Adrenal gland (tissue), 12 donors: Measurements from ENCODE around the gene ZNF385A. TPM values are rescaled to one million over a fixed set of nuclear protein-coding genes. Genes with fewer than 3 reads are reported as not detected.

Experiments
- DNase-seq, 7 donors: peaks; one replicate each; pipeline ENCODE4 v3.0.0-alpha.2; 2019 to 2020
- H3K27ac ChIP-seq, 5 donors: fragments of 200-600 bp; sonication (generic) in 4 of 5; 1 replicate in 3 of 5; 2 replicates in 2 of 5; pipeline versions ENCODE4 v1.5.1 to v1.8.0; 2016 to 2020; ENCODE audit warnings: mild to moderate bottlenecking in 1 of 5
- H3K27me3 ChIP-seq: fragments of 200-600 bp; 2 replicates; pipeline ENCODE4 v1.8.0; 2021
- H3K36me3 ChIP-seq, 2 donors: fragments of 200-600 bp; replicated peaks in 1 of 2; 1 replicate in 1 of 2; 2 replicates in 1 of 2; pipeline versions ENCODE4 v1.5.1 to v1.8.0; 2018 to 2022
- H3K4me1 ChIP-seq, 2 donors: fragments of 200-600 bp; replicated peaks in 1 of 2; 1 replicate in 1 of 2; 2 replicates in 1 of 2; pipeline versions ENCODE4 v1.5.1 to v1.8.0; 2018 to 2021
- H3K4me3 ChIP-seq, 4 donors: fragments of 200-600 bp; sonication (generic) in 3 of 4; one replicate each; pipeline ENCODE4 v1.5.1; 2016 to 2018
- H3K9me3 ChIP-seq, 3 donors: fragments of 200-600 bp; sonication (generic) in 1 of 3; replicated peaks in 1 of 3; 1 replicate in 2 of 3; 2 replicates in 1 of 3; pipeline versions ENCODE4 v1.5.1 to v1.8.0; 2016 to 2021
- CTCF ChIP-seq, 6 experiments: fragments of 450-650 bp in 4 of 6; fragments of 200-600 bp in 2 of 6; sonication (generic) in 1 of 6; IDR thresholded peaks; 1 replicate in 5 of 6; 2 replicates in 1 of 6; pipeline versions ENCODE4 v1.5.1 to v1.8.0; 2016 to 2021; ENCODE audit warnings: antibody characterized with exemption in 6 of 6, mild to moderate bottlenecking in 2 of 6, moderate library complexity in 1 of 6
- POLR2A ChIP-seq, 2 donors: fragments of 450-650 bp; IDR thresholded peaks; one replicate each; pipeline ENCODE4 v1.6.1; 2017; ENCODE audit warnings: antibody characterized with exemption in 2 of 2, mild to moderate bottlenecking in 2 of 2, moderate library complexity in 1 of 2
- WGBS, 4 donors: extraction: QIAGEN DNeasy Blood & Tissue Kit in 2 of 4; methylation state at CpG; one replicate each; pipeline versions ENCODE4 v1.1.5 to v1.1.7; 2013 to 2017; 5-methylcytosine and 5-hydroxymethylcytosine counted together
- intact Hi-C, 2 donors: fragments of 100-400 bp; cut with DNase I; formaldehyde crosslinking; loops; one replicate each; pipeline versions ENCODE4 v1.14.1 to v1.15.0; 2022 to 2023
- polyA plus RNA-seq, 3 donors: library from polyadenylated mRNA; stranded (reverse); fragments of 200-250 nt in 2 of 3; fragments of 350-450 nt in 1 of 3; fragmentation: Illumina TruSeq in 1 of 3; extraction: RNeasy Lipid Tissue Mini Kit (QIAGEN cat#74804) in 1 of 3; gene quantifications; one replicate each; pipeline ENCODE4 v1.2.3, GENCODE V29; 2013 to 2014
- total RNA-seq, 9 donors: library from RNA; depleted of rRNA in 4 of 9; stranded (reverse); fragments of >200 nt in 4 of 9; fragments of 120-200 nt in 1 of 9; fragmentation: NEBNext Ultra II Directional in 1 of 9; extraction: Animal tissue kit (Norgen Biotek cat#: 25700) in 1 of 9; gene quantifications; one replicate each; pipeline versions ENCODE4 v1.1.0 to v1.2.4, GENCODE V29; 2013 to 2023
- donor health status: healthy with polysubstance abuse.
- donor health status: Bipolar disorder and iron deficiency.
- donor health status: DM: yes; HTN: yes; CAD: no.
- donor health status: DM: no; HTN: no; CAD: no.
- donor health status: DM: no; HTN: no; CAD: no.
- donor health status: DM: yes; HTN: yes; CAD: no.

ZNF385A gene
- total and polyA plus RNA-seq, 12 donors = 0.94 to 38.2 (median 13.1) TPM

DNA sequence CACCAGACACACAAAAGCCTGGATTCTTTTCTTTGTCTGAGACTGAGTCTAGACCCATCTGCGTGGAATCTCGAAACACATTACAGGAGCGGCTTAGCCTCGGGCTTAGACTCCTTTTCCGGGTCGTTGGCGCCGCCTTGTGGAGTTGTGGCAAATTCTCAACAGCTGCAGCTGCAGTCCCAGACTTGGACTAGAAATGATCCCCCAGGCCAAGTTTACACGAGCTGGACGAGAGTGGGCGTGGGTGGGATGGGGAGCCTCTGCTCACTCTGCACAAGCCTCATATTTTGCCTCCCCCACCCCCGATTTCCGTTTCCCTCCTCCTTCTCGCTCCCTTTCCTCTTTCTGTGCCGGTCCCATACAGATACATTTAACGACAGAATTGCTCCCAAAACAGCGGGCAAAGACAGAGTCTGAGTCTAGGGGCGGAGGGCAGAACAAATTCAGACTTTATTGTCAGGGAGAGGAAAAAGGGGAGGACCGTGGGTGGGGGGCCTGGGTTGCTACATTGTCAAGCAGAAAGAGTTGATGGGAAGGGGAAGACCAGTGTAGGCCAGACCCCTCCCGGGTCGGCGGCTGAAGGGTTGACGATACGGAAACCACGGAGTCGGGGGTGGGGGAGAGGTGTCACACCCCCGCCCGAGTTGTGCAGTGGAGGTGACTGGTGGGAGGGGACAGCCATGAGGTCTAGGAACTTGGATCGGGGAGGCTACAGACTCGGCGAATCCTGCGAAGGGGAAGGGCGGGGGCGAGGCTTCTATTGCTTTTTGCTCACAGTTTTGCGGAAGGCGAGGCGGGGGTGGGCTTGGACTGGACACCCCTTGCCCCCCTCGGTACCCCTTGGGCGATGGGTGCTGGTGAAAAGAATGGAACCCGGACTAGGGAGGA is 15.6 kb downstream of the ZNF385A start:
- Histone ChIP-seq H3K9me3 (no peaks in the 10 kb centered on the region), H3K36me3 (no peaks in the 10 kb centered on the region), H3K4me1 (peaks cover 3 to 32% of the 10 kb centered on the region in 2 donors), H3K27me3 (no peaks in the 10 kb centered on the region), H3K27ac (peak overlapping the region in 1 of 5 donors; percentile 51), H3K4me3 (peak overlapping the region in 1 of 4 donors; percentile 40)
- TF ChIP-seq POLR2A (IDR thresholded peaks at IDR 0.05) = no peak
- TF ChIP-seq CTCF (IDR thresholded peaks at IDR 0.05) = peak; percentile 60 to 90 (median 84)
- DNase-seq = peak; percentile 86 to 96 (median 92)
- WGBS, 4 donors = 26 to 36% (median 29%) methylated on average over 32 to 40 of the region's 40 CpGs
- intact Hi-C loops = loop anchor here (5.0 to 10.0 kb wide), 4 partner anchors 74 to 152 kb away; no protein-coding TSS in a partner anchor

DNA sequence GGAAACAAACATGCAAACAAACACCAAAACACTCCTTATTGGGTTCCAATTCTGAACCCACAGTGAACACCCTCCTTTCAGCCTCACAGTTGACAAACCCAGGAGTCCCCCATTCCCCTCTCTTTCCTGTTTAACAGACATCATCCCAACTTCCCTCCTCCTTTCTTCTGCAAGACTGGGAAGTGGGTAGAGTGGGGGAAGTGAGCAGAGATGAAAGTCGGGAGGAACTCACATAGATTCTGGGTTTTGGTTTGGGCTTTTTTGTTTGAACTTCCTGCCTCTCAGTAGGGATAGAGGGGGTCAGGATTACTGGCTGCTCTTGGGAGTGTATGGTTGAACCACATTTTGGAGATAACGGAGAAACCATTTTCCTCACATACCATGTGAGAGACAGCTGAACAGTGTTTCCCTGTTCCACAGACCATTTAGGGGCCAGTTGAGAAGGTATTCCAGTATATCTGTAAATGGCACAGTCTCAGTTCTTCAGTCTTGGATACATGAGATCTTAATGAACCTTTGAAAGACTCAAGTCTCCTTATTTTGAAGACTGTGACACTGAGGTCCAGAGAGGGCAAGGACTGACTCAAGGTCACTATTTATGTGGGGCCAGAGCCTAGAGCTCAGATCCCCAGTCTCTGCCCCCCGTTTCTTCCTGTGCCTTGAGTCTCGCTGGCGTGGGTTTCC is 16.4 kb downstream of the ZNF385A start:
- Histone ChIP-seq H3K36me3 (no peaks in the 10 kb centered on the region), H3K4me1 (peaks cover 3 to 32% of the 10 kb centered on the region in 2 donors), H3K4me3 (peak overlapping the region in 1 of 4 donors; percentile 40), H3K27ac (no peak overlapping the region), H3K27me3 (no peaks in the 10 kb centered on the region), H3K9me3 (no peaks in the 10 kb centered on the region)
- DNase-seq = no peak
- intact Hi-C loops = loop anchor here (5.0 to 10.0 kb wide), 4 partner anchors 73 to 151 kb away; no protein-coding TSS in a partner anchor
- WGBS, 4 donors = 21 to 27% (median 23%) methylated on average over 5 of the region's 5 CpGs
- TF ChIP-seq POLR2A (IDR thresholded peaks at IDR 0.05) (no peak), CTCF (IDR thresholded peaks at IDR 0.05) (no peak)

DNA sequence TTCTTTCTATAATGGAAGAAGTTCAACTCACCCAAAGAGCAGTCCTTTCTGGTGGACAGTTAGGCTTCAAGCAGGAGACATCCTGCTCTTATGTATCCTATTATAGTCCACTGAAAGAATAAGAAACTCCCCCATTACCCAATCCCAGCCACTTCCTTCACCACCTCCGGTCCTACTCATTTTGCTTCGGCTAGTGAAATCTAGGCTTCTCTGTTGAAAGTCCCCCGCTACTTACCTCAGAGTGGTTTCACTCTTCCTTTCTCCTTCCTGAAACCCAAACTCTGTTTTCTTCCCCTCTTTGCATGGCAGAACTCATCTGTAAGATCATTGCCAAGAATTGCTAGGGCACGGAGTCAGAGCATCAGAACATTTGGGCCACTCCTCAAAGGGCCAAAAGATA is 20.1 kb downstream of the ZNF385A start, which contains the start of gene GPR84:
GPR84 (minus strand) TSS at position 74 of the 400 bp plus-strand sequence. CDS start 635 bp downstream, outside the sequence.
- Histone ChIP-seq H3K36me3 (no peaks in the 10 kb centered on the region), H3K27me3 (no peaks in the 10 kb centered on the region), H3K4me3 (no peak within 1 kb of the TSS), H3K9me3 (no peaks in the 10 kb centered on the region), H3K27ac (peak within 1 kb of the TSS in 1 of 5 donors; percentile 5), H3K4me1 (peaks cover 17 to 30% of the 10 kb centered on the region in 2 donors)
- DNase-seq = no peak
- 73 to 80% (median 74%) methylated on average over 4 of the region's 4 CpGs for WGBS, 4 donors
- intact Hi-C loops = loop anchor here (5.0 to 10.0 kb wide), 3 partner anchors 70 to 142 kb away; no protein-coding TSS in a partner anchor
- TF ChIP-seq CTCF (IDR thresholded peaks at IDR 0.05) = no peak

DNA sequence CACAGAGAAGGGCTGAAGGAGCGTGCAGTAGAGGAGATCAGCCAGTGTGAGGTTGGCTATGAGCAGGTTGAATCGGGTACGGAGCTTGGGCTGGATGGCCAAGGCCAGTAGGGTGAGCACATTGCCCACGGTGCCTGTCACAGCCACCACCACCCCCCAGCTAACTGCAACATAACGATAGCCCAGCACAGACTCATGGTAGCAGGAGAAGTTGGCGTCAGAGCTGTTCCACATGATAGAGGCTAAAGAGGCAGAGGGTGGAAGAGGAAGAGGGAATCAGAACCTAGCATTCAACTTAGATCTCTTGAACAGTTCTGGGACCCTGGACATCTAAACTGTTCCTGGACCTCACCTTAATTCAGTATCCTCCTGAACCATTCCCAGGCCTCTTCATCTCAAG is 20.9 kb downstream of the ZNF385A start:
- no peak for TF ChIP-seq POLR2A (IDR thresholded peaks at IDR 0.05)
- no peak for TF ChIP-seq CTCF (IDR thresholded peaks at IDR 0.05)
- Histone ChIP-seq H3K27me3 (no peaks in the 10 kb centered on the region), H3K36me3 (no peaks in the 10 kb centered on the region), H3K4me1 (peaks cover 14 to 23% of the 10 kb centered on the region in 2 donors), H3K9me3 (no peaks in the 10 kb centered on the region), H3K27ac (no peak overlapping the region), H3K4me3 (no peak overlapping the region)
- intact Hi-C loops = loop anchor here (5.0 to 10.0 kb wide), 3 partner anchors 69 to 141 kb away; no protein-coding TSS in a partner anchor
- DNase-seq = no peak
- WGBS, 4 donors = 70 to 83% (median 79%) methylated on average over 5 to 6 of the region's 6 CpGs
